ENCODE data around the gene NLRC4.

GRCh38 chr2:32200814-32201213 is 63.9 kb downstream of the NLRC4 start:
- TF ChIP-seq POLR2A (IDR thresholded peaks at IDR 0.05; ENCODE audit: extremely low read depth, insufficient read length), result no peak
- no peak for TF ChIP-seq CTCF (IDR thresholded peaks at IDR 0.05; ENCODE audit: low read depth, low read length)
- no peak for TF ChIP-seq MYC (IDR thresholded peaks at IDR 0.05; ENCODE audit: low read depth, low read length)

Measured in NB4 (cell line).